Glutamatergic neuron (in vitro differentiated cells): ENCODE data around the gene MMP8. TPM values are rescaled to one million over a fixed set of nuclear protein-coding genes. Genes with fewer than 3 reads are reported as not detected.

Experiments used
- DNase-seq: peaks from one replicate; pipeline ENCODE4 v3.0.0; 2022
- H3K27ac Mint-ChIP-seq: one replicate; pipeline ENCODE4 v1.8.0; 2020; ENCODE audit warnings: mild to moderate bottlenecking, mixed read lengths, inconsistent platforms; ENCODE audit not compliant: unreplicated experiment
- H3K27me3 Mint-ChIP-seq: one replicate; pipeline ENCODE4 v1.8.0; 2020; ENCODE audit warnings: mild to moderate bottlenecking, moderate library complexity, mixed read lengths, inconsistent platforms; ENCODE audit not compliant: unreplicated experiment
- H3K36me3 Mint-ChIP-seq: one replicate; pipeline ENCODE4 v1.8.0; 2020; ENCODE audit warnings: mild to moderate bottlenecking, mixed read lengths, inconsistent platforms; ENCODE audit not compliant: unreplicated experiment
- H3K4me1 Mint-ChIP-seq: one replicate; pipeline ENCODE4 v1.8.0; 2020; ENCODE audit warnings: mild to moderate bottlenecking, low read depth, mixed read lengths, inconsistent platforms; ENCODE audit not compliant: unreplicated experiment
- H3K4me3 Mint-ChIP-seq: one replicate; pipeline ENCODE4 v1.8.0; 2020; ENCODE audit warnings: mild to moderate bottlenecking, mixed read lengths, inconsistent platforms; ENCODE audit not compliant: unreplicated experiment
- H3K9me3 Mint-ChIP-seq: one replicate; pipeline ENCODE4 v1.8.0; 2020; ENCODE audit warnings: mild to moderate bottlenecking, moderate library complexity, mixed read lengths, inconsistent platforms; ENCODE audit not compliant: unreplicated experiment
- total RNA-seq: library from RNA; stranded (reverse); fragmentation: NEBNext Ultra II Directional; extraction: Animal tissue kit (Norgen Biotek cat#: 25700); gene quantifications from one replicate; pipeline ENCODE4 v1.2.1, GENCODE V29; 2021; ENCODE audit not compliant: unreplicated experiment
- TF ChIP-seq, protein P1 (sequence below): fragments of 200-600 bp; sonication (generic); IDR thresholded peaks from one replicate; pipeline ENCODE4 v1.5.0; 2021; ENCODE audit not compliant: partially characterized antibody, unreplicated experiment

MMP8 gene
- total RNA-seq, 1 donor from 2014 or later = not detected

DNA sequence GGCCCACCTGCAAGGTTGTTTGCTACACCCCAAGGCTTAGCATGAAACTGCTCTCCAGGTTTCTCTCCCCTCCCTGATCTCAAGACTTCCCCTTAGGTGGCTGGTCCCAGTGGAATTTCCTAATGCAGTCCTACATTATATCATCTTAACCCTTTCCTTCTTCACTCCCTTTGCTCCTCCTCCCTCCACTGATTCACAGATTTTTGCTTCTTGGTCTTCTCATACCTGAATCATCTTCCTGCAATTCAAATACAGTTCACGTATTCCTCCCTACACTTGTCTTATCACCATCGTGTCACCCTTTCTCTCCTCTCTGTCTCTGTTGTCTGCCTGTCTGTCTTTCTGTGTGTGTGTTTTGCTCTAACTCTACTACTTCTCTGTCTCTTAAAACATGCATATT, 38.7 kb upstream of the MMP8 start:
- Mint-ChIP-seq H3K4me3 (no peak overlapping the region), H3K4me1 (no peaks in the 10 kb centered on the region), H3K27ac (no peak overlapping the region), H3K27me3 (peaks cover 5% of the 10 kb centered on the region), H3K36me3 (no peaks in the 10 kb centered on the region), H3K9me3 (no peaks in the 10 kb centered on the region)
- TF ChIP-seq, protein P1, sequence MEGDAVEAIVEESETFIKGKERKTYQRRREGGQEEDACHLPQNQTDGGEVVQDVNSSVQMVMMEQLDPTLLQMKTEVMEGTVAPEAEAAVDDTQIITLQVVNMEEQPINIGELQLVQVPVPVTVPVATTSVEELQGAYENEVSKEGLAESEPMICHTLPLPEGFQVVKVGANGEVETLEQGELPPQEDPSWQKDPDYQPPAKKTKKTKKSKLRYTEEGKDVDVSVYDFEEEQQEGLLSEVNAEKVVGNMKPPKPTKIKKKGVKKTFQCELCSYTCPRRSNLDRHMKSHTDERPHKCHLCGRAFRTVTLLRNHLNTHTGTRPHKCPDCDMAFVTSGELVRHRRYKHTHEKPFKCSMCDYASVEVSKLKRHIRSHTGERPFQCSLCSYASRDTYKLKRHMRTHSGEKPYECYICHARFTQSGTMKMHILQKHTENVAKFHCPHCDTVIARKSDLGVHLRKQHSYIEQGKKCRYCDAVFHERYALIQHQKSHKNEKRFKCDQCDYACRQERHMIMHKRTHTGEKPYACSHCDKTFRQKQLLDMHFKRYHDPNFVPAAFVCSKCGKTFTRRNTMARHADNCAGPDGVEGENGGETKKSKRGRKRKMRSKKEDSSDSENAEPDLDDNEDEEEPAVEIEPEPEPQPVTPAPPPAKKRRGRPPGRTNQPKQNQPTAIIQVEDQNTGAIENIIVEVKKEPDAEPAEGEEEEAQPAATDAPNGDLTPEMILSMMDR = no peak
- DNase-seq = no peak

DNA sequence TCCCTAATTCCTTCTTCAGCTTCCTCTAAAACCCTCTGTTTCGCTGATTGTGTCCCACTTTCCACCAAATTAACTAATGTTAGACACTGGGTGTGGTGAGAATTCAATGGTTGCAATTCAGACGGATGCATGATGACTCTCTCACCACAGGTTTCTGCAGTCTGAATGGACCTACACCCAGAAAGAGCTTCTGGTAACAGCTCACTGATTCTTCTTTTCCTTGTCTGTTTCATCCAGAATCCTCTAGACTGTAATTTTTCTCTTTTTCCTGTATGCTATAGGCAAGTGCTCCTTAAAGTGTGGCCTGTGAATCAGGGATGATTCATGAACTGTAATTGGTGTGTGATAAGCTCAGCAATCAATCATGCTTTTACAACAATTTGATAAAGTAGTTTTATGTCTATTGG, 37.6 kb upstream of the MMP8 start:
- DNase-seq = no peak
- Mint-ChIP-seq H3K27ac (no peak overlapping the region), H3K4me3 (no peak overlapping the region), H3K9me3 (no peaks in the 10 kb centered on the region), H3K36me3 (no peaks in the 10 kb centered on the region), H3K27me3 (peaks cover 6% of the 10 kb centered on the region), H3K4me1 (no peaks in the 10 kb centered on the region)
- TF ChIP-seq, protein P1 = no peak

DNA sequence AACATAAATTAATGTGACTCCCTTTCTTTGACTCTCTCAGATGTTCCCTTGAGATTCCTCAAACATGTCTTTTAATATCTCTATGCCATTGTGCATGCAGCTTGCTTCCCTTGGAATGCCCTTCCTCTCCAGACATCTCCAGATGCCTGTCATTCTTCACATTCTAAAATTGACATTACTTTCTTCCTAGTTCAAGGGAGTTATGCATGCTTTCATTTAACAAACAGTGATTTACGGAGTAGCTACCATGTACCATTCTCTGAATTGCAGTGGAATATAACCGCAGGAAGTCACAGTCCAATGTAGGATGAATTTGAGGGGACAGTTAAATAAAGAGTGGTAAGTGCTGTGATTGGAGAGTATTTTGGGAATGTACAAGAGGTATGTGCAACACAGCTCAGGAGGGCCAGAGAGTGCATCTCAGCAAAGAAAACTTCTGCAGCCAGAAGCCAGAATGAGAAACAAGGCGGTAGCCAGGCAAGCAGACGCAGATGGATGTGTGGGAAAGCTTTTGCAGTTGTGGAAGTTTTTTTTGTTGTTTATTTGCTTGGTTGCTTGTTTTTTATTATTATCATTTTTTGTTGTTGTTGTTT, 37.0 kb upstream of the MMP8 start:
- Mint-ChIP-seq H3K4me1 (no peaks in the 10 kb centered on the region), H3K27ac (no peak overlapping the region), H3K27me3 (peaks cover 6% of the 10 kb centered on the region), H3K9me3 (no peaks in the 10 kb centered on the region), H3K36me3 (no peaks in the 10 kb centered on the region), H3K4me3 (no peak overlapping the region)
- DNase-seq = no peak
- TF ChIP-seq, protein P1 = no peak

DNA sequence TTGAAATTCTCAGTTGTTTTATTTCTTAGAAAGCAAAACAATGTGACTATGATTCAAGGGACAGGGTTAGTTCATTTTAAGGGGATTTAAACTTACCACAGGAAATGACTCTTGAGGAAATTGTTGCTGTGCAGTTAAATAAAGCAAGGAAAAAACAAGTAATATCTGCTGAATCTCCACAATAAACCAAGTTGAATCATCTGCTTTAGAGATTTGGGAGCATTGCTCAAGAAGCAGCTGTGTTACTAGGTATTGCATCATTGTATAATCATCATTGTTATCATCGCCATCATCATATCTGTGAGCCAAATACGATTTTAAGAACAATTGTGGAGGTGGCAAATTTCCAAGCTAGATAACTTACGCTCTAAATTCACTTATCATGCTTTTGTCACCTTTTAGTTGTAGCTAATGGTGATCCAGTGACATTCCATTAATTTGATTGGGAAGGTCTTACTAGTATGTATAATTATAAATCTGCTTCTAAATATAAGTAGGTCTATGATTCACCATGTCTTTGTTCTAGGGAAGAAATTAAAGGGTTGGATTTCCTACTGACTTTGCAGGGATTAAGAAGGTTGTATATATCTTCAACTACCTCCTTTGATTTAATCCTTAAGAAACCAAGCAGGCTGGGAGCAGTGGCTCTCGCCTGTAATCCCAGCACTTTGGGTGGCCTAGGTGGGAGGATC, 35.7 kb upstream of the MMP8 start:
- peaks cover 6% of the 10 kb centered on the region for H3K27me3 Mint-ChIP-seq
- H3K36me3 Mint-ChIP-seq = no peaks in the 10 kb centered on the region
- H3K27ac Mint-ChIP-seq = no peak overlapping the region
- no peaks in the 10 kb centered on the region for H3K4me1 Mint-ChIP-seq
- H3K9me3 Mint-ChIP-seq = no peaks in the 10 kb centered on the region
- DNase-seq = no peak
- H3K4me3 Mint-ChIP-seq = no peak overlapping the region
- TF ChIP-seq, protein P1 = no peak

DNA sequence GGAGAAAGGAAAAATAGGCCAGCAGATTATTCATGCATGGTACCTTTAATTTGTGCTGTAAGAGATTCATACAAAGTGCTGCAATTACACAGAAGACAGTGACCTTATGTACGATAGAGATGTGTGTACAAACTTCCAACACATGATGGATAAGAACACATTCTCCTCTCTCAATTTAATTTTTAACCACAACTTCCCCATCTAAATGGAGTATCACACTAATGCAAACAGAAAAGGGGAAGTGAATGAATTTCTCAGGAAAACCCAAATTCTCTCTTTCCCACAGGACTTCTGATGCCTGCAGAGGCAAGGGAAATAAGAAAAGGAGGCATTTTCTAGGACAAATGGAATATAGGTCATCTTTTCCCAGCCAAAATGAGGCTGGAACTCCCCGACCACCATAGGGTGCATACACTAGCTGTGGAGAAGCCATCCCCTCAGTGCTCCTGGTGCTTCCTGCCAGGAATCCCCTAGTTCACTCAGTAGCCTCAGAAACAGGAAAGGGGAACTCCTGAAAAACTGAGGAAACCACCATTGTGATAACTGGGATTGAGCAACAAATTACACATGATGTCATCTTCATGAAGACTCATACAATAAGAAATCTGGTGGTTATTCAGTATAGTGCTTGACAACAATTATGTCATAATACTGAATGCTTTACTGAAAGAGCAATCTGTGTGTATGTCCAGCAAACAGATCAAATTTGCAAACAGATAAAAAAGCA, 33.2 kb upstream of the MMP8 start:
- no peaks in the 10 kb centered on the region for H3K9me3 Mint-ChIP-seq
- DNase-seq = no peak
- peaks cover 2% of the 10 kb centered on the region for H3K27me3 Mint-ChIP-seq
- H3K27ac Mint-ChIP-seq = no peak overlapping the region
- no peak overlapping the region for H3K4me3 Mint-ChIP-seq
- TF ChIP-seq, protein P1 = no peak
- H3K36me3 Mint-ChIP-seq = no peaks in the 10 kb centered on the region
- H3K4me1 Mint-ChIP-seq = no peaks in the 10 kb centered on the region
